Limb (tissue), 2 donors: Measurements from ENCODE around the gene MAP3K21.

Experiments
- DNase-seq, 2 donors: peaks; one replicate each; pipeline ENCODE4 v3.0.0-alpha.2; 2016; ENCODE audit errors: extremely low spot score in 2 of 2

Gene MAP3K21

GRCh38 chr1:233327651-233328141 lies at the start of gene MAP3K21:
Gene MAP3K21, plus strand, starts transcription at chr1:233327724. Its CDS starts 305 bp downstream, at chr1:233328029.
- peak in 1 of 2 donors; percentile 65 for DNase-seq

DNA sequence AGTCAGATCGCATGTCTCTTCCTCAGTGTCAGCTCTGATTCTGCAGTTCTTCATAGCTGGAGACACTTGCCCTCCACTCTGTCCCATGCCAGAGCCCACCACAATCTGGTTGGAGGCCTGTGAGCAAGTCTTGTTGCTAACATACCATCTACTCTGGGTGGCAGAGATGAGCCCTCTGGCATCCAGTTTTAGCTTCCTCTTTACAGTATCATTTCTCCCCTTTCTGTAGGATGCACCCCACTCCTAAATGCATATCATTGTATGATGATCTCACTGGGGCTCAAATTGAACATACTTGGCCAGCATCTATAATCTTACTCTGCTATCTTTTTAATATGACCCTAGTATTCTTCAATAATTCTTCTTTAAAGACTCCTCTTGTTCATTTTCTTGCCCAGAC lies 48.9 kb upstream of the MAP3K21 start:
- DNase-seq, result no peak

- DNase-seq, result no peak
Measured at GRCh38 chr1:233279971-233280370, 47.6 kb upstream of the MAP3K21 start.

- DNase-seq, result no peak
Measured at GRCh38 chr1:233281711-233282581, 45.6 kb upstream of the MAP3K21 start.

DNA sequence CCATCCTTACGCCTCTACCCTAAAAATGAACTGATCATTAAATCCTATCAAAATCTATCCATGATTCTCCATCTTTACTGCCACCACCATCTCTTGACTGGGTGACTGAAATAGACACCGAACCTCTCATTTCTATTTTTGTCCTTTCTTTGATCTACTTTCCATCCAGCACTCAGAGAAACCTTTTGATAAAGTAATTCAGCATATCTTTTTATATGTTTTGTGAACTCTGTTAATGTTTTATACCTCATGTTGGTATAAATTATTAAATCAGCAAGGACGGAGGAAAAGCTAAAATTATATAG lies 45.0 kb upstream of the MAP3K21 start:
- DNase-seq, result no peak

GRCh38 chr1:233289676-233290075 lies 37.8 kb upstream of the MAP3K21 start:
- DNase-seq, result no peak

GRCh38 chr1:233290396-233291034 lies 37.0 kb upstream of the MAP3K21 start:
- no peak for DNase-seq

DNA sequence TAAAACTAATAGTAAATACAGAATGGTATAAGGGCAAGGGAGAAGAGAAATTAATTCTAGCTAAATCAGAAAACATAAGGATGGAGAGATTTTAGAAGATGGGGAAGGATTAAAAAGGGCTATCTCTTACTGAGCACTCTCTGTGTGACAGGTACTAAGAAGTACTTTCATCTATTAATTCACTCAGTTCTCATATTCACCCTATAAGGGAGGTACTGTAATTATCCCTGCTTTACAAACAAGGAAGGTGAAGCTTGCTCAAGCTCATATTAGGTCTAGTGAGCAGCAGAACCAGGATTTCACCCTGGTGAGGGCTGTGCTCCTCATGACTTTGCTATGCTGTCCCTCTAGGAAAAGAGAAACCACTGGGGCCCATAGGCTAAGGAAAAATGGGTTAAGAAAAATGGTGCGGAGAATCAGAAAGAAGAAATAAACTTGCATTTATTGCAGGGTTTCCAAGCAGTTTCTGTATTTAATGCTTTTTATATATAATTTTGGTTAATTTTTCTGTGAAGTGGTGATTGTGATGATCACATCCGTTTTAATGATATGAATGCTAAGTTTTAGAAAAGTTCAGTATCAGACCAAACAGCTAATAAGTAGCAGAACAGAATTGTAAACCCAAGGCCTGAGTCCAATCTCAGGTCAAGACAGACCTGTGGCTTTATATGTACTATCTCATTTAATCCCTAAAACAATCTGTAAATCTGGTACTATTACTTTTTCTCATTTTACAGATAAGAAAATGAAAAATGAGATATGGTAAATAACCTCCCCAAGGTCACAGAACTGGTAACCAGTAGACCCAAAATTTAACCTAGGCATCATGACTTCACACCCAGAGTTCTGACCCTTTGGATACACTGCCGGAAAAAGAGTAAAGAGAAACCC lies 33.7 kb upstream of the MAP3K21 start:
- DNase-seq, result no peak

DNA sequence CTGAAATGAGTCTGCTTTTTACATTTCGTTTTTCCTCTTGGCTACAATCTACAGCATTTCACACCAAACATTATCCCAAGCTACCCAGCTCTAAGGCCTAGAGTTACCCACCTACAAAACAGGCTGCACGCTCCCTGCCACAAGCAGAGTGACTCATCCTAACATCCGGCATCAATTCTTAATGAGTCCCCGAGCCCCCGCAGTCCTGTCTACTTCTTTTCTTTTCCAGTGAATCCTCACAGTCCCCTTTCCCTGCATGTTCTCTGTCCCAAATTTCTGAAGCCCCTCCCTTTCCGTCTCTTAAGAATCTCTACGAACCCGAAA lies 32.6 kb upstream of the MAP3K21 start:
- peak in 1 of 2 donors; percentile 24 for DNase-seq

DNA sequence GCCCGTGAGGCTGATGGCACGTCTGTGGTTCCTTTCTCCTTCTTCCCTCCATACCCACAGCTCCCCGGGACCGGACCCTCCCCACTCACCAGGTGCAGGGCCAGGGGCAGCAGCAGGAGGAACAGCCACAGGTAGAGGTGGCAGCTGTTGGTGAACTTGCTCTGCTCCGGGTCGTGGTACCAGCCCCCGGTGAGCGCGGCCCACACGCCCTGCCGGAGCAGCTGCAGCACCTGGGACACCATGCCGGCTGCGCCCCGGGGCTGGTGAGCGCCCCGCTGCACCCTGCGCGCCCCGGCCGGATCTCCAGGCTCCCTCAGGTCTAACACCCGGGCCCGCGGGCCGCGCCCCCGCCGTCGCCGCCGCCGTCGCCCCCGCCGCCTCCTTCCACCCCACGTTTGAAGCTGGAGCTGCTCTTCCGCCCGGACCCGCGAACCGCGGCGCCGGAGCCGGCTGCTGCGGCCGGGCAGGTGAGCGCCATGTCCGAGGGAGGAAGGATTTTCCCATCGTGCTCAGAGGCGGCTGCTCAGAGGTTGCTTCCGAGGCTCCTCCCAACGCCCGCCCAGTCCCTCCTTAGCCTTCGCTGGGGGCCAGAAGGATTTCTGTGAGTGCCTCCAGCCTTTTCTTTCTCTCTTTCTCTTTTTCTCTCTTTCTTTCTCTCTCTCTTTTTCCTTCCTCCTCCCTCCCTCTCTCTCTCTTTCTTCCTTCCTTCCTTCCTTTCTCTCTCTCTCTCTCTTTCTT lies 32.1 kb upstream of the MAP3K21 start, which contains the start of gene PCNX2:
Gene PCNX2, minus strand, starts transcription at position 489 of the 738 bp plus-strand sequence. Its CDS starts 247 bp downstream, at position 242.
- peak; percentile 36 to 70 for DNase-seq

DNA sequence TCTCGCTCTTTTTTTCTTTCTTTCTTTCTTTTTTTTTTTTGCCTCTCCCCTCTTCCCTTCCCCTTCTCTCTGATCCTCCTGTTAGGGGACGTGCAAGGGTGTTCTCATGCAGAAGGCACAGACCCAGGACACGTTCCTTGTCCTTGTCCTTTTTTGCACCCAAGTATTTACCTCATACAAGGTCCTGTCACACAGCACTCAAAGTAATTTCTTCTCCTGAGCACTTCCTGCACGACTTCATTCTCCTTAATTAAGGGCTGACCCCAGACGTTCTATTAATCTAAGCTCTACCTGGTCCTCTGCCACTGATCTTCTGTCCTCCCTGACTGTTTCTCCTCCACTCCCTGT lies 31.6 kb upstream of the MAP3K21 start:
- DNase-seq, result no peak

DNA sequence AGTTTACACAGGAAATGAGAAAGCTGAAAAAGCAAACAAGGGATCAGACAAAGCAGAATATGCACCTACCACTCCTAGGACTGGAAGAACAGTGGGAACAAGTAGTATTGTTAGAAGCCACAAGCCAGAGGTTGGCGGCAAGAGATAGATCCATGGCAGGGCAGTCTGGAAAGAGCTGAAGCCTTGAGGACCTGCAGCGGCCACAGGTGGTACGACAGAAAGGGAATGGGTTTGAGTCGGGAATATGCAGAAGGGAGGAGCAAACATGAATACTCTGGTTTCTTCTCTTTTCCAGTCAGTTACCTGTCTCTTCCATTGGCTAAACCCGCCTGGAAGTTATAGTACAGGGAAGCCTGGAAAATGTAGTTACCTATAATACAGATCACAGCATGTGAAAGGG lies 28.1 kb upstream of the MAP3K21 start:
- DNase-seq, result no peak

GRCh38 chr1:233300326-233300725 lies 27.2 kb upstream of the MAP3K21 start:
- no peak for DNase-seq

DNA sequence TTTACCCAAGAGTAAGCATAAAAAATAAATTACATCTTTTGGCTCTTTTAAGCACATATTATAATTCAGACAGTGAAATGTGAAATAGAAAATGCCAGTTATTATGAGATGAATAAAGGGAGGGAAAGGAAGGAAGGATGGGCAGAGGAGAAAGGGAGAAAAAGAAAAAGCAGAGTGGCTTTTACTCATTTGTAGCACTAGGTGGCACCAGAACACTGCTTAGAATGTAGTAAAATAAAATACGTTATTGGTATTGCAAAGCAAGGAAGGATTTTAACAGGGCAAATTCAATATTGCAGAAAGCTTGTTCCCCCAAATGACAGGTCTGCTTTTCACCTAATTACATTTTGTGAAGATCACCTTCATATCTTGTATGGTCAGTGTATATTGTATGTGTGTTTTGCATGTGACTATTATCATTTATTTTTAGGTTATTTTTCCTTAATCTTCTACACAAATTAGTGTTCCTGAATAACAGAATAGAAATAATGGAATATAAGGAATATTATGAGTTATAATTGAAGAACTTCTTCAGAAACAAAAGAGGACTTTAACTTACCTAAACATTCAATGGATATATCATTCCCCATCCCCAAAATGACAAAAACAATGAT lies 22.9 kb upstream of the MAP3K21 start:
- DNase-seq, result peak in 1 of 2 donors; percentile 62

GRCh38 chr1:233313434-233314155 lies 13.9 kb upstream of the MAP3K21 start:
- DNase-seq, result no peak

- no peak for DNase-seq
Measured at GRCh38 chr1:233315718-233316301, 11.7 kb upstream of the MAP3K21 start.

DNA sequence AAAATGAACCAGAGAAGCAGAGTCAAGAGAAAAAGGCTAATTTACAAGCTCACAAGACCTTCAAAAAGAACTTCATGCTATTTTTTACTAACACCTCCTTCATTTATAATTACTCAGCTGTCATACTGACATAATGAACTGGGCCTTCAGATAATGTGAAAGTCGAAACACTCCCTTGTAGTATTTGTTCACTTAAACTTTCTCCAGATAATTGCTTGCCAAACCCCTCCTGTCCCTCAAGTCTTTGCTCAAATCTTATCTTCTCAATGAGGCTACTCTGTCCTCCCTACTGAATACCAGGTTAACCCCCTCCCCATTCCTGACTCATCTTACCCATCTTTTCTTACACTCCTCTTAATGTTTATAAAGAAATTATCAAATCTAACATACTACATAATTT lies 11.1 kb upstream of the MAP3K21 start:
- no peak for DNase-seq

DNA sequence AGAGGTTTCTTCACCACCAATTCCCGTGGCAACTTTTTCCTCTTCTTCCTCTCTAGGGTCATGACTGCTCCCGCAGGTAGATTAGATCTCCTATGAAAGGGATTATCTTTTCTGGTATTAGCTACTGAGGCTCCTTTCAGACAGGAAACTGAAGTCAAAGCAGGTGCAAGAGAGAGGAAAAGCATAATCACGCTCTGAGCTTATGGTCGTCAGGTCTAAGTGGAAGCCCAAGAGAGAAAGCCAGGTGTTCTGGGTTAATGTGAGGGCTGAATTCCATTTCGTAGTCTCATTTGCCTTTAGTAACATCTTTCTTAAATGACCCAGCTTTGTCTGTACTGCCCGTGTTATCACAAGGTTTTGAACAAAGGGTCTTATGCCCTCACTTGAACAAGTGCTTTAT lies 8.3 kb upstream of the MAP3K21 start:
- DNase-seq, result no peak

DNA sequence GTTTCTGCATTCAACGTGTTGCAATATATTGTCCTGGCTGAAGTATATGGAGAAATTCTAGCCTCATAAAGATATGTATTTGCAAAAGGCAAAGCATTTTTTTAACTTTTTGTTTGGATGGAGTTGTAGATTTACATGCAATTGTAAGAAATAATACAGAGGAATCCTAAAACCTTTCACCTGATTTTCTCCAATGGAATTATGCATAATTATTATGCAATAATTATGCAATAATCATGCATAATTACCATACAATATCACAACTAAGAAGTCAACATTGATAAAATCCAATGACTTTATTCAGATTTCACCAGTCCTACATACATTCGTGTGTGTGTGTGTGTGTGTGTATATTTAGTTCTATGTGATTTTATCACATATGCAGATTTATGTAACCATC lies 7.5 kb upstream of the MAP3K21 start:
- DNase-seq, result no peak

DNA sequence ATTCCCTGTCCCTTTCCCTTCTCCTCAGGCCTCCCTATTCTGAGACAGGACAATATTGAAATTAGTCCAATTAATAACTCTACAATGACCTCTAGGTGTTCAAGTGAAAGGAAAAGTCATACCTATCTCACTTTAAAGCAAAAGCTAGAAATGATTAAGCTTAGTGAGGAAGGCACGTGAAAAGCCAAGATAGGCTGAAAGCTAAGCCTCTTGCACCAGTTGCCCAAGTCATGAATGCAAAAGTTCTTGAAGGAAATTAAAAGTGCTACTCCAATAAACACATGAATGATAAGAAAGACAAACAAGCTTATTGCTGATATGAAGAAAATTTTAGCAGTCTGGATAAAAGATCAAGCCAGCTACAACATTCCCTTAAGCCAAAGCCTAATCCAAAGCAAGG lies 3.8 kb upstream of the MAP3K21 start:
- no peak for DNase-seq
